Measurements from ENCODE around the gene KIF25.

- no peak for TF ChIP-seq CTCF (conservative IDR thresholded peaks at IDR 0.05; ENCODE audit: low read length)
- TF ChIP-seq EZH2phosphoT487 (IDR thresholded peaks at IDR 0.05; ENCODE audit: borderline replicate concordance) = no peak
Observed at GRCh38 chr6:168025831-168026710, 28.6 kb downstream of the KIF25 start.

Measured in Loucy (cell line).